GM12873 (cell line): Measurements from ENCODE around the gene TMEM69.

Source experiments
- CTCF ChIP-seq: IDR thresholded peaks from 2 replicates; pipeline ENCODE4 v1.5.1; 2012; ENCODE audit warnings: low read depth, mild to moderate bottlenecking, moderate library complexity, low read length, control low read depth; ENCODE audit not compliant: insufficient read depth; ENCODE audit errors: missing control alignments

The TMEM69 gene, protein sequence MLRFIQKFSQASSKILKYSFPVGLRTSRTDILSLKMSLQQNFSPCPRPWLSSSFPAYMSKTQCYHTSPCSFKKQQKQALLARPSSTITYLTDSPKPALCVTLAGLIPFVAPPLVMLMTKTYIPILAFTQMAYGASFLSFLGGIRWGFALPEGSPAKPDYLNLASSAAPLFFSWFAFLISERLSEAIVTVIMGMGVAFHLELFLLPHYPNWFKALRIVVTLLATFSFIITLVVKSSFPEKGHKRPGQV

GRCh38 chr1:45687754-45688740 is at the start of gene TMEM69:
Gene TMEM69, plus strand, starts transcription at chr1:45688181. Its CDS starts 2,888 bp downstream, at chr1:45691069.
- TF ChIP-seq CTCF: peak; percentile 24

- no peak for TF ChIP-seq CTCF
These were observed 47.7 kb upstream of the TMEM69 start for GRCh38 chr1:45640293-45640692.

GRCh38 chr1:45643321-45643720 is 44.7 kb upstream of the TMEM69 start:
- TF ChIP-seq CTCF: no peak

- no peak for TF ChIP-seq CTCF
These were observed 44.0 kb upstream of the TMEM69 start for GRCh38 chr1:45643978-45644377.

GRCh38 chr1:45644661-45645060 is 43.3 kb upstream of the TMEM69 start:
- no peak for TF ChIP-seq CTCF

GRCh38 chr1:45647248-45648021 is 40.5 kb upstream of the TMEM69 start:
- no peak for TF ChIP-seq CTCF
